NT2/D1 (cell line): ENCODE results near the gene SBK2.

Source experiments
- DNase-seq: peaks from one replicate; pipeline ENCODE4 v3.0.0-alpha.2; 2011; ENCODE audit warnings: low read depth, low spot score
- H3K27me3 ChIP-seq: 2 replicates; pipeline ENCODE4 v1.6.0; 2011; ENCODE audit warnings: mild to moderate bottlenecking; ENCODE audit not compliant: insufficient read length, insufficient read depth
- H3K36me3 ChIP-seq: 2 replicates; pipeline ENCODE4 v1.6.1; 2011; ENCODE audit warnings: mild to moderate bottlenecking, low read length, mixed read lengths; ENCODE audit not compliant: insufficient read depth, insufficient read length
- H3K4me1 ChIP-seq: 2 replicates; pipeline ENCODE4 v1.5.1; 2011; ENCODE audit not compliant: insufficient read depth, insufficient read length
- H3K4me3 ChIP-seq: 2 replicates; pipeline ENCODE4 v1.5.1; 2011; ENCODE audit warnings: low read depth; ENCODE audit not compliant: insufficient read length
- H3K9ac ChIP-seq: 2 replicates; pipeline ENCODE4 v1.6.0; 2011; ENCODE audit warnings: low read depth; ENCODE audit not compliant: insufficient read length
- H3K9me3 ChIP-seq: 2 replicates; pipeline ENCODE4 v1.5.1; 2011; ENCODE audit warnings: mild to moderate bottlenecking, low read length; ENCODE audit not compliant: insufficient read depth
- SUZ12 ChIP-seq: IDR thresholded peaks from 2 replicates; pipeline ENCODE4 v1.6.1; 2011; ENCODE audit not compliant: insufficient read length, insufficient read depth; ENCODE audit errors: extremely low read depth
- YY1 ChIP-seq: IDR thresholded peaks from 2 replicates; pipeline ENCODE4 v1.6.1; 2011; ENCODE audit not compliant: insufficient read length, insufficient read depth
- ZNF274 ChIP-seq: IDR thresholded peaks from 2 replicates; pipeline ENCODE4 v1.6.1; 2011; ENCODE audit warnings: mild to moderate bottlenecking, low read depth, low read length

SBK2 gene

GRCh38 chr19:55529636-55530234 is 7.2 kb downstream of the SBK2 start:
- TF ChIP-seq SUZ12 (no peak), ZNF274 (no peak), YY1 (no peak)
- Histone ChIP-seq H3K9ac (no peak overlapping the region), H3K36me3 (peaks cover 5% of the 10 kb centered on the region), H3K9me3 (no peaks in the 10 kb centered on the region), H3K4me1 (peaks cover 15% of the 10 kb centered on the region), H3K4me3 (no peak overlapping the region), H3K27me3 (no peaks in the 10 kb centered on the region)
- DNase-seq = no peak

GRCh38 chr19:55528030-55528803 is 8.7 kb downstream of the SBK2 start:
- TF ChIP-seq YY1 (no peak), ZNF274 (no peak), SUZ12 (no peak)
- Histone ChIP-seq H3K27me3 (no peaks in the 10 kb centered on the region), H3K9ac (peak overlapping the region; percentile 51), H3K36me3 (peaks cover 5% of the 10 kb centered on the region), H3K9me3 (no peaks in the 10 kb centered on the region), H3K4me3 (no peak overlapping the region), H3K4me1 (peaks cover 15% of the 10 kb centered on the region)
- DNase-seq = no peak

DNA sequence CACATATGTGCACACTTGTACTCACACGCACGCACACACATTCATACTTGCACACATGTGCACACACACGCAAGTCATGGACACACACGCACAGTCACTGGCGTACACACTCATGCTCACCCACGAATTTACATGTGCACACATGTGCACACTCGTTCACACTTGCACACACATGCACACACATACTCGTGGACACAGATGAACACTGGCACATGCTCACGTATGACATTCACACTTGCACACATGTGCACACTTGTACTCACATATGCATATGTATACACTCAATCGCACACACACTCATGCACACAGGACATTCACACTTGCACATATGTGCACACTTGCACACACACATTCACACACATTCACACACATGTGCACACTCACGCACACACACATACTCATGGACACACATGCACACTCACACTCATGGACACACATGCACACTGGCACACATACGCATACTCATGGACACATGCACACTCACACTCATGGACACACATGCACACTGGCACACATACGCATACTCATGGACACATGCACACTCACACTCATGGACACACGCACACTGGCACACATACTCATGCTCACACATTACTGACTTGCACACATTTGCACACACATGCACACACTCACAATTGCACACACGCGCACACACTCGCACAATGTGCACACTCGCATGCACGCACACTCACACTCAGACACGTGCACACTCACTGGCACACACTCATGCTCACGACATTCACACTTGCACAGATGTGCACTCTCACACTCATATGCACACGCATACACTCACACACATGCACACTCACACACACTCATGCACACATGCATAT is 9.5 kb downstream of the SBK2 start:
- no peak for DNase-seq
- no peak overlapping the region for H3K4me3 ChIP-seq
- H3K36me3 ChIP-seq = peaks cover 5% of the 10 kb centered on the region
- no peak overlapping the region for H3K9ac ChIP-seq
- H3K9me3 ChIP-seq = no peaks in the 10 kb centered on the region
- H3K27me3 ChIP-seq = no peaks in the 10 kb centered on the region
- TF ChIP-seq ZNF274 (no peak), YY1 (no peak), SUZ12 (no peak)
- H3K4me1 ChIP-seq = peaks cover 15% of the 10 kb centered on the region

DNA sequence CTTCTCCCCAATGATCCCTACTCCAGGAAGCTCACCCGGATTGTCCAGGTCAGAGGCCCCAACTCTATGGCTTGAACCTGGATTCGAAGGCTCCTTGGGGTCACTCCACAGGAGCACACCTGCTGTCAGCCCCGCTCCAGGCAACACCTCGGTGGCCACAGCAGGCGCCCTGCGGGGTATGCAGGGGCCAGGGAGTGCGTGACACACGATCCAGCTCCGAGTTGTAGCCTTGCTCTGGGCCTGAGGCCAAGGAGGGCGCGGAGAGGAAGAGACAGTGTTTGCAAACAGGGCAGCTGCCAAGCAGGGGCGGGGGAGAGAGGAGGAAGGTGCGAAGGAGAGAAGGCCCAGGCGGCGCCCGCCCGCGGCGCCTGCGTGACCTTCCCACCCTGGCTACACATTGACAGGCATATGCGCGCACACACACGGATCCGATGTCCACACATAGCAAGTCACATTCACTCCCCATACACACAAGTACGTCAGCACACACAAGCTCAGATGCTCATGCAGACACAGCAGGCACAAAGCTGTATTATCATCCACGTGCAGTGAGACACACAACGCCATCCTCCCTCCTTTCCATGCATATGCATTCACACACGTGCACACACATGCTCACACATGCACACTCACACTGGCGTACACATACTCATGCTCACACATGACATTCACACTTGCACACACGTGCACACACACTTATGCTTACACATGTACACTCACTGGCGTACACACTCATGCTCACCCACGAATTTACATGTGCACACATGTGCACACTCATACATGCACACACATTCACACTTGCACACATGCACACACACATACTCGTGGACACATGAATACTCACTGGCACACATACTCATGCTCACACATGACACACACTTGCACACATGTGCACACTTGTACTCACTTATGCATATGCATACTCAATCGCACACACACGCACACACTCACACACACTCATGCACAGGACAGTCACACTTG is 10.4 kb downstream of the SBK2 start:
- no peaks in the 10 kb centered on the region for H3K27me3 ChIP-seq
- no peak for DNase-seq
- no peak overlapping the region for H3K9ac ChIP-seq
- H3K9me3 ChIP-seq = no peaks in the 10 kb centered on the region
- no peak overlapping the region for H3K4me3 ChIP-seq
- peaks cover 19% of the 10 kb centered on the region for H3K4me1 ChIP-seq
- peaks cover 5% of the 10 kb centered on the region for H3K36me3 ChIP-seq
- TF ChIP-seq YY1 (no peak), SUZ12 (no peak), ZNF274 (no peak)

GRCh38 chr19:55525289-55526101 is 11.4 kb downstream of the SBK2 start:
- TF ChIP-seq SUZ12 (no peak), ZNF274 (no peak), YY1 (no peak)
- no peak for DNase-seq
- Histone ChIP-seq H3K36me3 (no peaks in the 10 kb centered on the region), H3K27me3 (no peaks in the 10 kb centered on the region), H3K9me3 (no peaks in the 10 kb centered on the region), H3K4me1 (peaks cover 19% of the 10 kb centered on the region), H3K4me3 (no peak overlapping the region), H3K9ac (no peak overlapping the region)
